GM18873 (cell line): ENCODE measurements around the gene AKAP12.

Source experiments
- ATAC-seq: cut with Tn5 transposase; IDR thresholded peaks from one replicate; pipeline ENCODE4 v1.9.1; 2021; ENCODE audit warnings: mild to moderate bottlenecking, moderate library complexity, moderate number of reproducible peaks; ENCODE audit not compliant: unreplicated experiment, low FRiP score

The AKAP12 gene, protein sequence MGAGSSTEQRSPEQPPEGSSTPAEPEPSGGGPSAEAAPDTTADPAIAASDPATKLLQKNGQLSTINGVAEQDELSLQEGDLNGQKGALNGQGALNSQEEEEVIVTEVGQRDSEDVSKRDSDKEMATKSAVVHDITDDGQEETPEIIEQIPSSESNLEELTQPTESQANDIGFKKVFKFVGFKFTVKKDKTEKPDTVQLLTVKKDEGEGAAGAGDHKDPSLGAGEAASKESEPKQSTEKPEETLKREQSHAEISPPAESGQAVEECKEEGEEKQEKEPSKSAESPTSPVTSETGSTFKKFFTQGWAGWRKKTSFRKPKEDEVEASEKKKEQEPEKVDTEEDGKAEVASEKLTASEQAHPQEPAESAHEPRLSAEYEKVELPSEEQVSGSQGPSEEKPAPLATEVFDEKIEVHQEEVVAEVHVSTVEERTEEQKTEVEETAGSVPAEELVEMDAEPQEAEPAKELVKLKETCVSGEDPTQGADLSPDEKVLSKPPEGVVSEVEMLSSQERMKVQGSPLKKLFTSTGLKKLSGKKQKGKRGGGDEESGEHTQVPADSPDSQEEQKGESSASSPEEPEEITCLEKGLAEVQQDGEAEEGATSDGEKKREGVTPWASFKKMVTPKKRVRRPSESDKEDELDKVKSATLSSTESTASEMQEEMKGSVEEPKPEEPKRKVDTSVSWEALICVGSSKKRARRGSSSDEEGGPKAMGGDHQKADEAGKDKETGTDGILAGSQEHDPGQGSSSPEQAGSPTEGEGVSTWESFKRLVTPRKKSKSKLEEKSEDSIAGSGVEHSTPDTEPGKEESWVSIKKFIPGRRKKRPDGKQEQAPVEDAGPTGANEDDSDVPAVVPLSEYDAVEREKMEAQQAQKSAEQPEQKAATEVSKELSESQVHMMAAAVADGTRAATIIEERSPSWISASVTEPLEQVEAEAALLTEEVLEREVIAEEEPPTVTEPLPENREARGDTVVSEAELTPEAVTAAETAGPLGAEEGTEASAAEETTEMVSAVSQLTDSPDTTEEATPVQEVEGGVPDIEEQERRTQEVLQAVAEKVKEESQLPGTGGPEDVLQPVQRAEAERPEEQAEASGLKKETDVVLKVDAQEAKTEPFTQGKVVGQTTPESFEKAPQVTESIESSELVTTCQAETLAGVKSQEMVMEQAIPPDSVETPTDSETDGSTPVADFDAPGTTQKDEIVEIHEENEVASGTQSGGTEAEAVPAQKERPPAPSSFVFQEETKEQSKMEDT (N-terminal part only)

DNA sequence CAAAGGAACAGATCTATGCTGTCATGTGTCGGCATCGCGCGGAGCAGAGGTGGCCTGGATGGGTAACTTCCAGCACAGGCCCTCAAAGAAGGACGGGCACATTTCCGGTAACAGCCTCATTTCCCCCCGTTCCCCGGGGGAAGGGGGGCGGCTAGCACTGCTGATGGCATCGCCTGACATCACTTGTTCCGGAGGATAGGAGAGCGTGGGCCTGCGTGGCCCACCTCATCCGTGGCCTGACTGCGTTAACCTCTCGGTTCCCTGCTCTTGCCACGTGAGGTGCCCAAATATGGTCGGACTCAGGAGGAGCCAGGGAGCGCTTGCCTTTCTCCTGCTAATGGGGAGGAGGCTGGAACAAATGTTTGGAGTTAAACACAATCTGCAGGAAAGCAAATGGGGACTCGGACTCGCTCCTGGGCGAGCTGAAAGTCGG lies at the start of gene AKAP12:
AKAP12 (plus strand) TSS at position 365 of the 433 bp plus-strand sequence. CDS start 596 bp downstream, outside the sequence.
- ATAC-seq: no peak

DNA sequence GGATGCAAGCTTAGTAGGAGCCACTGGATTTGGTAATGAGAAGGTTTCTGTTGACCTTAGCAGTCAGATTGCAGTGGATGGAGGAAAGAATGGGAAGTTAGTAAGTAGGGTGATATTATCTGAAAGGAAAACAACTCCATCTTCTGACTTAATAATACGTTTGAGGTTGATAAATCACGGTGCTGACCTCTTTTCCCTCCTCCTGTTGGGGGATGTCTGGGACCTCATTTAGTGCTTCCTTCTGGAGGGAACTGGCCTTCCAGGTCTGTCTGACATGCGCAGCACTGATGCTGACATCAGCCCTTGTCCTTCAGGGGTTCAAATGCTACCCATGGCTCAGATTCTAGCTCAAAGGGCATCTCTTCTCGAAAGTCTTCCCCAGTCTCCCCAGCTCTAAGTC lies 48.2 kb upstream of the AKAP12 start:
- ATAC-seq: no peak

DNA sequence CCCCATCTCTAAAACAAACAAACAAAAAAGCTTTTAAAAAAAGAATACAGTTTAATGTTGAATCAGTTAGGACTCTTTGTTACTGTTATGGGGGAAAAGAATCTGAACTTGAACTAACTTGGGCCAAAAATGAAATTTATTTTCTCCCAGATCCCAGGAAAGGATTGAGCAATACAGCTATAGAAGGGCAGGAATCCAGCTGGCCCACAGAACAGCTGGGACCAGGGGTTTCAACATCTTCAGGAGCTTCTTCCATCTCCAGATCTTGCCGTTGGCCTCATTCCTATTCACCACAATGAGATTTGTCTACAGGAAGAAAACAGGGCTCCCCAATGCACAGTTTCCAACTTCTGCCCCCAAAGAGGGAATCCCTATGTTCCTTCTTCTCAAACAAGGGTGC lies 43.2 kb upstream of the AKAP12 start:
- ATAC-seq: no peak

DNA sequence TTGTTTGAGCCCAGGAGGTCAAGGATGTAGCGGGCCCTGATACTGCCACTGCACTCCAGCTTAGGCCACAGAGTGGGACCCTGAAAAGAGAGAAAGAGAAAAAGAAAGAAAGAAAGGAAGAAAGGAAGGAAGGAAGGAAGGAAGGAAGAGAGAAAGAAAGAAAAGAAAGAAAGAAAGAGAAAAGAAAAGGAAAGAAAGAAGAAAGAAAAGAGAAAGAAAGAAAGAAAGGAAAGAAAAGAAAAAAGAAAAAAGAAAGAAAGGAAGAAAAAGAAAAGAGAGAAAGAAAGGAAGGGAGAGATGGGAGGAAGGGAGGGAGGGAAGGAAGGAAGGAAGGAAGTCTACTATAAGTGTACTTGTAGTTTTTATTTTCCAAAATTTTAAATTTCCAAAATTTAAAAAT lies 42.2 kb upstream of the AKAP12 start:
- no peak for ATAC-seq

DNA sequence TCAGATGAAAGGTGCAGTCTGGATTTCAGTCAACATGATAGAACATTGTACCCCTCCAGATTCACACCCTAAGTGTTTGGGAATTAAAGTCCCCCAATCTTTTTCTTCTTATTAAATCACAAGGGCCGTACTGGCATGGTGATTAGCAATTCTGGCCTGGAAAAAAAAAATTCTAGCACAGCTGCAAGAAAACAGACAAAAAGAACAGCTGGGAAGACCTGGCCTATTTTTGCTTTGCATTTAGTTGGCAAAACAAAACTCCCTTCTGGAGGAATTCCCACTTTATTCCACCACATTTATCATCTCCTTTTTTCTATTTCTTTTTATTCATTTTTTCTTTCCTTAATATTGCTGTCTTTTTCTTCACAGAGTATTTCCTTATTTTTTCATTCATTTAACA lies 39.8 kb upstream of the AKAP12 start:
- no peak for ATAC-seq

DNA sequence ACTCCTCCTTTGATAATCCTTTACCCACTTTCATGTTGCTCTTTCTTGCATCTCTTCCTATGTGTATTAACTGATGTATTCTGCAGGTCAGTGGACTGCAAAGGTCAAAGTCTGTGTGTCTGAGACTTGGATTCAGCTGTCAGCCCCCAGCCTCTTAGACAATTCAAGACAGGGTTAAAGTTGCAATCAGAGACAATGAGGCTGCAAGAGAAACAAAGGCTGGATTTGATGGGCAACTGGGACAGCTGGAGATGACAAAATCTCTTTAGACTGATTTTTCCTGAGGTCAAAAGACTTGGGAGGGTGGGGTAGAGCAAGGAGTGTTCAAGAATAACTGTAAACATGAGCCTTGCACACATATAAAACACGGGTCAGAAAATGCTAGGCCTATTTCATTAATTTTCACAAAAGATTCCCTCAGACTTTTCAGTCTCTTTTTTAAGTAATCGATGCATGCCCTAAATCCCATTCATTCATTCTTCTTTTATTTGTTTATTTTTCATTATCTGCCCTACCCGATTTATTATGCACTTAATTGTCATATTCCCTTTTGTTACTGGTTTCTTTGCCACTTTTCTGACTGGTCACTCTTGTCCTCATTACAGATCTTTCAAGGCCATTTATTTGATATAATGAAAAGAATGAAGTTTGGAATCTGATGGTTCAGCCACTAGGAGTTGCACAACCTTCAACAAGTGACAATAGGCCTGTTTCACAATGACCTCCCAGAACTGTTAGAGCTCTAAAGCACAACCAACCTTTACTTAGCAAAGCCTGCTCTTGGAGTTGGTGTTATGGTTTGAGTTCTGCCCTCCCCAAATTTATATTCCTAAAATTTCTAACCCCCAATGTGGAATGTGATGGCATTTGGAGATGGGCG lies 33.8 kb upstream of the AKAP12 start:
- ATAC-seq: no peak

DNA sequence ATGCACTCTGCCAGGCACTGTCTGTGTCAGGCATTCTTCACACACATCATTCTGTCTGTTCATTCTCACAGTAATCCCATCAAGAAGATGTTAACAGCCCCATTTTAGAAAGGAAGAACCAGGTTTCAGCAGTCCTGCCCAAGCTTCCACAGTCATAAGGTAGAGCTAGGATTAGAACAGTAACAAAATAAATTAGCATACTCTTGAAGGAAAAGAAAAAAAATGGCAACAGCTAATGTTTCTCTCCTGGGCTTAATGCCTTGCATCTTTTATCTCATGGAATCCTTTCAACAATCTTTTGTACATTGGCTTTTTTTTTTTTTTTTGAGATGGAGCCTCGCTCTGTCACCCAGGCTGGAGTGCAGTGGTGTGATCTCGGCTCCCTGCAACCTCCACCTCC lies 32.1 kb upstream of the AKAP12 start:
- no peak for ATAC-seq

DNA sequence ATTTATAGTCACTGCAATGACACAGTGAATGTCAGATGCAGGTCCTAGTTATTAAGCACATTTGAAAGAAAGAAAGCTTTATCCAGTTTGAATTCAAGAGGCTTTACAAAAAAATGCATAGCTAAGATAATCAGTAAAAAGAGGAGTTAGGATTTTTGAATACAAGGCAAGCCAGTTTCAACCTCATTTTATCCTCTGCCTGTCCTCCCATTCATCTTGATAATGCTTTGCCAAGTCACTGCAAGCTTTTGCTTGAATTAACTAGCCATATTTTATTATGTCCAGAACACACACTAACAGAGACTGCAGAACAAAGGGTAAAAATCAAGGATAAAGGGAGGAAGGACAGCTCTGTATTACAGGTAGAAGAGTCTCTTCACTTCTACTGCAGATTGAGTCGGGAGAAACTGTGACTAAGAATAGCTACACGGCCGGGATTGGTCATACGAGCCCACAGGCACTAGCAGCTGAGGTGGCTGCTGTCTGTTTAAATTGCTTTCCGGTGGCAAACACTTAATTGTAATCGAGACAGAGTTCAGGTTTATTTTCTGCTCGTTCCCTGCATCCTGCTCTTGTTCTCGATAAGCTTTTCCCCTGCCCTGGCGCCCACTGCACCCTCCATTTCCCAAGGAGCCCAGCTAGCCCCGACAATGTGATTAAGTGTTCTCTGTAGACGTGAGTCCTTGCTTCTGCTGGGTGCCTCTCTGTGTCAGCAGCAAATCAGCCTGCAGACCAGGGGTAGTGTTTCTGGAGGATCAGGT lies 30.5 kb upstream of the AKAP12 start:
- ATAC-seq: no peak

DNA sequence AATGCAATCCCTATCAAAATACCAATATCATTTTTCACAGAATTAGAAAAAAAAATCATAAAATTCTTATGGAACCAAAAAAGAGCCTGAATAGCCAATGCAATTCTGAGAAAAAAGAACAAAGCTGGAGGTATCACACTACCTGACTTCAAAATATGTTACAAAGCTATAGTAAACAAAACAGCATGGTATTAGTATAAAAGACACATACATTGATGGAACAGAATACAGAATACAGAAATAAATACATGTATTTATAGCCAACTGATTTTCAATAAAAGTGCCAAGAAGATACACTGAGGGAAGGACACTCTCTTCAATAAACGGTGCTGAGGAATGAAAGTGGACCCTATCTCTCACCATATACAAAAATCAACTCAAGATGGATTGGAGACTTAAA lies 28.7 kb upstream of the AKAP12 start:
- ATAC-seq: no peak

DNA sequence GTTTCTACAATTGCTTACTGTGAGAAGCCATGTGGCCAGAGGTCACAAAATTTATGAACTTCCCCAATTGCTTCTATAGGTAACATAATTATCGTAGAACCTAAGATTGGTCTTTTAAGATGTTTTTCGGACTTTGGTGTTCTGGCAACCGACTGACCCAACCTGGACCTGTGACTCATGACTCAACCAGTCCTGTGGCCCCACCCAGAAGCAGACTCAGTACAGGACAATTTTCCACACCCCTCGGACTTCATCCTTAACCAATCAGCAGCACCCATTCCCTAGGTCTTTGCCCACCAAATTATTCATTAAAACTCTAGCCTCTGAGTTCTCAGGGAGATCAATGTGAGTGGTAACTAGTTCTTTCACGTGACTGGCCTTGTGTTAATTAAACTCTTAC lies 26.4 kb upstream of the AKAP12 start:
- no peak for ATAC-seq

DNA sequence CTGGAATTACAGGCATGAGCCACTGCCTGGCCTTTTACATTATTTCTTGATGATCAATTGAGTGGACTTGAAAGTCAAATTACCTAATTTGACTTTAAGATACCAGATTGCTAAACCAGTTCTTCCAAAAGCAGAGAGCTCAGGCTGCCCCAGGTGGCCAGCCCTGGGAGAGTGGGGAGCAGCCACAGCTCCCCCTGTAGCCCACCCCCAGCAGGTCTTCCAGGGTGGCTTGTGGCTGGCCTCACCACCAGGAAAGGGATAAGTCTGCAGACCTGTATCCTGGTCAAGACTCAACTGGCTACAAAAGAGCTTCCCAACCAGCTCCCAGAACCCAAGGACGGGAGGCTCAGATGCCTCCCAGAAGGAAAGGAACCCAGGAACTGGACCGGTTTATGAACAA lies 23.8 kb upstream of the AKAP12 start:
- ATAC-seq: no peak

DNA sequence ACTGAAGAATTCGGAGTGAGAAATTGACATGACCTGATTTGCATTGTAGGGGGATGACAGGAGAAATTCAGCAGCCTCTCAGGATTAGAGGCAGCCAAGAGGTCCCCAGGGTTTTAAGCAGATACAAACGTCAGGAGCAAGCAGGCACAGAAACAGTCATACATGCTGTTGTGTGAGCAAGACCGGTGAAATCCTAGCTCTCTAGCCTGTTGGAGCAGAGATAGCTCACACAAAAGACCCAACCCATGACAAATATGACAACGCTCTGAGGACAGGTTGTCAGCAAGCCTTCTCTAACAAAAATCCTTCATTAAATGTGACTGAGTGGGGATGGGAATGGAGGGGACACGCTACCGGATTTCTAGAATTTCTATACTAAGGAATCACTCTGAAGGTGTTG lies 23.0 kb upstream of the AKAP12 start:
- no peak for ATAC-seq

DNA sequence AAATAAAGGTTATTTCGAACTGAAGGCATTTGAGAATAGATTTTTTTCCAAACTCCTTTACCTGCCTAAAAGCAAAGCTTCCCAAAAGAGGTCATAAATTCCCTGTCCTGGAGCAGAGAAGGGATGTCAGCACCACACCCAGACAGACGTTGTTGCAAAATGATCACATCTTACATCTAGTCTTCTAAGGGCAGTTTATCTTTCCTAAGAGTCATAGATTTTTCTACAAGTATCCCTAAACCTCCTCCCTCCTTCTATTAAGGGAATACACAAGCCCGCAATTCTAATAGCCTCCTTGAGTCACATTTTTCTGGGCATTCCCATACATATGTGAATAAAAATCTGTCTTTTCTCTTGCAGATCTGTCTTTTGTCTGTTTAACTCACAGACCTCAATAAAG lies 20.6 kb upstream of the AKAP12 start:
- no peak for ATAC-seq

DNA sequence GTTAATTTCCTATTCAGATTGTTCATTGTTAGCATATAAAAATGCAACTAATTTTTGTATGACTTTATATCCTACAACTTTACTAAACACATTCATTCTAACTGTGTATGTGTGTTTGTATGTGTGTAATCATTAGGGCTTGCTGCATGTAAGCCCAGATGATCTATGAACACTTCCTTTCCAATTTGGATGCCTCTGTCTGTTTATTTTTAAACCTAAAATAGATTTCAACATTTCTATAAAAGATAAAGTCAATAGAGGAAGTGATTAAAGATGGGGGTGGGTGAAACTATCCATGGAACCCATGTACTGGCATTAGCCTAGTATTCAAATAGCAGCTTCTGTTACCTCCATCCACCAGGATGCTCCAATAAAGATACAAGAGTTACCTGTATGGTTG lies 15.7 kb upstream of the AKAP12 start:
- no peak for ATAC-seq

DNA sequence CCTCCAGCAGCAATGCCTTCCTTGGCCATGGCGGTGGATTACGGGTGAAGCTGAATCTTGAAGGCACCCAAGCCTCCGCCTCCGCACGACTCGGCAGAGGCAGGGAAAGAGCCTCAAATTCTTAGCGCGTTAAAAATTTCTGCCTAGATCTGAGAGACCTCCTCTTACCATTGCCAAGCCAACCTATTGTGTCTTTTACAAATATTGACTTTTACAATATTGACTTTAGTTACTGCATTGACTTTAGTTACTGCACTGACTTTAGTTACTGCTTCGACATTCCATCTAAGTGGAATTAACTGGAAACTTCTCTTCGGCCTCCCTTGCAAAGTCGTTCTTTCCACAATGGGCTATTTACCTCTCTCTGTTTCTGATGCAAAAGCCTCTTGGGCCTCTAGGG lies 13.8 kb upstream of the AKAP12 start:
- ATAC-seq: no peak

DNA sequence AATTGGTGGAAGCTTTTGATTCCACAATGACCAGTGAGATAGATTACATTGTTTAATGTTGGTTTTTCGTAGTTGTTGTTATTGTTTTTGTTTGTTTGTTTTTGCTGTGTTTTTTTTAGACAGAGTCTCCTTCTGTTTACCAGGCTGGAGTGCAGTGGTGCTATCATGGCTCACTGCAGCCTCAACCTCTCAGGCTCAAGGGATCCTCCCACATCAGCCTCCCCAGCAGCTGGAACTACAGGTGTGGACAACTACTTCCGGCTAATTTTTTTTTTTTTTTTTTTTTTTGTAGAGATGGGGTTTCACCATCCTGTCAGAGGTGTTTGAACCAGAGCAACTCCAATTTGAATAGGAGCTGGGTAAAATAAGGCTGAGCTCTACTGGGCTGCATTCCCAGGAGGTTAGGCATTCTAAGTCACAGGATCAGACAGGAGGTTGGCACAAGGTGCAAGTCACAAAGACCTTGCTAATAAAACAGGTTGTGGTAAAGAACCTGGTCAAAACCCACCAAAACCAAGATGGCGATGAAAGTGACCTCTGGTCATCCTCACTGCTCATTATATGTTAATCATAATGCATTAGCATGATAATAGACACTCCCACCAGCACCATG lies 10.9 kb upstream of the AKAP12 start:
- no peak for ATAC-seq

DNA sequence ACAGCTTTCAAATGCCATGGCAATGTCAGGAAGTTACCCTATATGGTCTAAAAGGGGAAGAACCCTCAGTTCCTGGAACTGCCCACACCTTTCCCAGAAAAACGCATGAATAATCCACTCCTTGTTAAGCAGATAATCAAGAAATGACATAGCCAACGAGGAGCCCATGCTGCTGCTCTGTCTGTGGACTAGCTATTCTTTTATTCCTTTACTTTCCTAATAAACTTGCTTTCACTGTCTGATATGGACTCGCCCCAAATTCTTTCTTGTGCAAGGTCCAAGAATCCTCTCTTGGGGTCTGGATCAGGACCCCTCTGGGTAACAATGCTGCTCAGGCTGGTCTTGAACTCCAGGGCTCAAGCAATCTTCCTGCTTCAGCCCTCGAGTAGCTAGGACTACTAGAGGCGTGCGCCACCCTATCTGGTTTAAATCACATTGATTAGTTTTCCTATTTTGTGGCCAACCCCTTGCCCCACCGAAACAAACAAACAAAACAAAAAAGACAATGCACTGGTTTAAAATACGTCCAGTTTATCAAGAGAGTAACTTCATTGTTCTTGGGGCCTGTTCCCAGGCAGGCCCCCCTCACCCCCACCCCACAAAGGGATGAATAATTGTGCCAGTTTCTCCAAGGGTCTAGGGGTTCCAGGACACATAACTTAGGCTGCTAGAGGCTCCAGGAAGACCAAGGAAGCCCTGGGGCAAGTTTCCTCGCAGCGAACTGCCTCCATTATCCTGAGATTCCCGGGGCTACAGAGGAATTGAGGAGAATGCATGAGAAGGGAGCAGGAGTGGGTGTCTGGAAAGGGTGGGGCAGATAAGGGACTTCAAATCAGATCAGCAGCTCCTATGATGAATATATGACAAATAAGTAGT lies 10.1 kb upstream of the AKAP12 start:
- no peak for ATAC-seq

DNA sequence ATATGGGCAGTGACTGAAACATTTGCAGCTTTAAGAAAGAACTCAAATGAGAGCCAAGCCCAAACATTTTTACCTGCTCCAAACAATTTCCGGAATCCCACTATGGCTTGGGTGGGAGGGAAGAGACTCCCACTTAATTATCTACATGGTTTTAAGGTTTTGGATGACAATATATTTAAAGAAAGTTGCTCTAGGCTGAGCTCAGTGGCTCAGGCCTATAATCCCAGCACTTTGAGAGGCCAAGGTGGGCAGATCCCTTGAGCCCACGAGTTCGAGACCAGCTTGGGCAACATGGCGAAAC lies 9.5 kb upstream of the AKAP12 start:
- ATAC-seq: no peak
